IPS-18c (cell line): ENCODE results near the gene CDK19.
"Not testable (repeated sequence)": the region's sequence is repeated elsewhere in the genome, so short reads cannot be mapped to it uniquely, and the experiment has no call there.

ENCODE experiments used
- H3K4me3 ChIP-seq: 2 replicates; pipeline ENCODE4 v1.7.0; 2013; ENCODE audit warnings: low read depth, mild to moderate bottlenecking, low read length, moderate library complexity; ENCODE audit not compliant: insufficient read depth
- H3K9me3 ChIP-seq: one replicate; pipeline ENCODE4 v1.6.1; 2013; ENCODE audit warnings: mild to moderate bottlenecking, low read length, moderate library complexity; ENCODE audit not compliant: control insufficient read depth, insufficient read depth

CDK19 gene

DNA sequence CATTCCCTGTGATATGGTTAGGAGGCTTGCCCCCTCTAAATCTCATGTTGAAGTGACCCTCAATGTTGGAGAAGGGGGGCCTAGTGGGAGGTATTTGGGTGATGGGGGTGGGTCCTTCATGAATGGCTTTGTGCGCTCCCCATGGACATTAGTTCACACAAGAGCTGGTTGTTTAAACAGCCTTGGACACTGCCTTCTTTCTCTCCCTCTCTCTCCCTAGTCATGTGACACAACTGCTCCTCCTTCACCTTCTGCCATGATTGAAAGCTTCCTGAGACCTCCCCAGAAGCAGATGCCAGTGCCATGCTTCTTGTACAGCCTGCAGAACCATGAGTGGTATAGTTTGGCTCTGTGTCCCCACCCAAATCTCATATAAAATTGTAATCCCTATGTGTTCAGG lies 221.6 kb downstream of the CDK19 start:
- Histone ChIP-seq H3K9me3 (no peaks in the 10 kb centered on the region), H3K4me3 (no peak overlapping the region)

DNA sequence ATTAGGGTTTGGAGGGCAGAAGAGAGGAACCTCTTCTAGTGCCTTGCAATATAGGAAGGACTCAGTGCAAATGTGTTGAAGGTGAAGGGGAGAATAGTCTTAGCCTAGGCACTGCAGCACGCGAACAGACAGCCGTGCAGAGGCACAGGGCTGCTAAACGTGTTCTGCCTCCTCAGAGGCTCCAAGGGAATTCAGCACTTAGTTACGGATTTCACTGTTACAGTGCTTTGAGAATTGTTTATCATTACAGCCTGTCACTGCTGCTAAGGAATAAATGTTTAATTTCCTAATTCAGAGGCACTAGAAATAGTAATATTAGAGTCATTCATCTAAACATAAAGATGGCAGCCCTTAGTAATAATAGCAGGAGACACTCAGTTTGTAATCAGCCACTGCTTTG lies 222.5 kb downstream of the CDK19 start:
- Histone ChIP-seq H3K4me3 (no peak overlapping the region), H3K9me3 (no peaks in the 10 kb centered on the region)

DNA sequence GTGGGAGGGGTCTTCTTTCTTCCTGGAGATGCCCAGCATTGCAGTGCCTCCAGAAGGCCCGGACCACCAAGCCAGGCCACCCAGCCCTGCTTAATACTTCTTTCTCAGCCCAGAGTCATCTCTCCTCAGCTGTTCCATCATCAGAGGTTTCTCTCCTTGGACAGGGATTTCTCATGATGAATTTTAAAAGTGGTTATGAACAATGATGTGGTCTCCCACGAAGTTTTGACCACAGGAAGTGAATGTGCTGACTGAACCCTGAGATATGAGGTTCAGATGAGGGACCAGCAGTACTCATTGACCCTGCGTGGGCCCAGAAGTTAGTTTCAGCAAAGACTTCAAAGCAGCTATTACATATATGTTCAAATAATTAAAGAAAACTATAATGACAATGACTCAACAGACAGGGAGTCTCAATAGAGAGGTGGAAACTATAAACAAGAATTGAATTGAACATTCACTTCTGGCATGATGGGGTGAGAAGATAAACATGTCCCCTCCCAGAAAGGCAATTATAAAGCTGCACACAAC lies 224.4 kb downstream of the CDK19 start:
- no peak overlapping the region for H3K4me3 ChIP-seq
- H3K9me3 ChIP-seq, result no peaks in the 10 kb centered on the region

DNA sequence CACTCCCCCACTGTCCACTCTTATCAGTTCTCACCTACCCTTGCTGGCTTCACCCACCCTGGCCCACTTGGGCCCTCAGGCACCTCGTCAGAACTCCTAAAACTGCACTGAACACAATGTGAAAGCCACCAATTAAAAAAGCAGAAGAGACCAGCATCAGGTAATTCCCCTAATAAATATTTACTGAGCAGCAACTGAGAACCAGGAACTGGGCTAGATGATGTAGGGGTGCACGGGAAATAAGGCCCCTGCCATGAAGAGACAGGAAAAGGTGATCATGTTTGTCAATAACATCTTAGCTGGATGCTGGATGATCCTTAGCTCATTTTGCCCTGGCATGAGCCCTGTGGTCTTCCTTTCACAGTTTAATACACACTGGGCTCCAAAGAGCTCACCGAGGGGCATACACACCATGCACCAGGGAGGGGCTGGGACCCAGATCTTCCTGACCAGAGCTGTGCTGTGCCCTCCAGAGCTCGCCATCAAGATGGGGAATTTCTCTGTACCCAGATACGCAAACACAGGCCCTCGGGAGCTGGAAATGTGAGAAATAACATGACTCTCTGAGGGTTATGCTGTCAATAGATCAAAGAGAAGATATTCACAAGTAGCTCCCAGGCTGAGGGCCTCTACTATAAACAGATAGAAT lies 225.3 kb downstream of the CDK19 start:
- no peaks in the 10 kb centered on the region for H3K9me3 ChIP-seq
- no peak overlapping the region for H3K4me3 ChIP-seq

DNA sequence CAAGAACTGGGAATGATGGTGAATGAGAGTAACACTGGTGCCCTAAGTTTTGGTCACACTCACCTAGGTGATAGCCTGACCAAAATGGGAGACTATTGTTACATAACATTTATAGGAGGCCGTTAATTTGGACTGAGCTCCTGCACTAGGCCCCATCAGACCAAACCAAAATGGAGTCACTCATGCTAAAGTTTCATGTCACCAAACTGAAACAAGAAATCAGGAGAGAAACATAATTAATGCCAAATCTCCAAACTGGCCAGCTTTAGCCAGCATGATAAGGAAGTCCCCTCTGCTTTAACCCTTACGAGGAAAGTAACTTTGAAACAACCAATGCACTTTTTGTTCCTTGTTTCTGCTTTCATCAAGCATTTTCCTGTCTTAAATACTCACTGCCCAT lies 227.9 kb downstream of the CDK19 start:
- no peaks in the 10 kb centered on the region for H3K9me3 ChIP-seq
- no peak overlapping the region for H3K4me3 ChIP-seq

DNA sequence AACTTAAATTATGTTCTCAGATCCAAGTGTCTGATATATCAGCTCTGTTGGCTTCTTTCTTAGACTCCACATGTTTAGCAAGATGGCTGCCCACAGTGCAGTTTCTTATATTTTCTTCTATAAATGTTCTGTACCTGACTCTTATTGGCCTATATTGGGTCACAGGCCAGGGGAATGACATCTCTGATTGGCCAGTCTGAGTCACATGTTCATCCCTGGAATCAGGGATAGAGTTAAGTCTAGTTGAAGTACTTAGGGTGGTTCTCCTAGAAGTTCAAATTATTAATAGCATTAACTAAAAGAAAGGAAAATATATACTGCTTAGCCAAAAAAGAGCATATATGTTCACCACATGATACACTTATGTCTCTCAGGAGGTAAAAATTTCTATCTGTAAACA lies 233.6 kb downstream of the CDK19 start:
- Histone ChIP-seq H3K9me3 (no peaks in the 10 kb centered on the region), H3K4me3 (no peak overlapping the region)

DNA sequence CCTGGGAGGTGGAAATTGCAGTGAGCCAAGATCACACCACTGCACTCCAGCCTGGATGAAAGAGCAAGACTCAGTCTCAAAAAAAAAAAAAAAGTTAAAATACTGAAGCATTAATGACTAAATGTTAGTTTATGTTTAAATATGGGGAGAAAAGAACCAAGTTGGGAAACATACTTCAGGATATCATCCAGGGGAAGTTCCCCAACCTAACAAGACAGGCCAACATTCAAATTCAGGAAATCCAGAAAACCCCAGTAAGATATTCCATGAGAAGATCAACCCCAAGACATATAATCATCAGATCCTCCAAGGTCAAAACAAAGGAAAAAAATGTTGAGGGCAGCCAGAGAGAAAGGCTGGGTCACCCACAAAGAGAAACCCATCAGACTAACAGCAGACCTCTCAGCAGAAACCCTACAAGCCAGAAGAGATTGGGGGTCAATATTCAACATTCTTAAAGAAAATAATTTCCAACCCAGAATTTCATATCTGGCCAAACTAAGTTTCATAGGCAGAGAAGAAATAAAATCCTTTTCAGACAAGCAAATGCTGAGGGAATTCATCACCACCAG lies 237.6 kb downstream of the CDK19 start:
- H3K9me3 ChIP-seq, H3K4me3 ChIP-seq: not testable (repeated sequence)

DNA sequence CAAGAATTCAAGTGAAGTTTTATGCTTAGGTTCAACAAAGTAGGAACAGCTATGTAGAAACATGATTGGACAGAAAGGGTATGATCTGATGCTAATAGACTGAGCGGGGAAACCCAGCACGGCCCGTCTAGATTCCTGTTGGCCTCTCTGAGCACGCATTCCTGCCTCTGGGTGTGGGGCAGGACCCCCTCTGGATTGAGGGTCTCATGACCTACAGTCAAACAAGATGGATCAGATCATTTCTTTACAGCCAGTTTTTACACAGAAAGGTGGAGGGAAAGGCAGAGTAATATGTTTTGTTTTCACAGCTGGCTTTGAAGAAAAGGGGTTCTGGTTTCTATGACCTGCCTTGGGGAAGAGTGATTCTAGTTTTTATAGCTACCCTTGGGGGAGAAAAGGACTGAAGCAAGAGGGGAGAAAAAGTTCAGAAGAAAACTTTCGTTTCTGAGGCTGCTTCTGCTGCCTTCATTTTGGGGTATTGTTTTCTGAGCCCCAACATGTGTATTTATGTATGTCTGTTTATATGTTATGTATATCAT lies 239.3 kb downstream of the CDK19 start:
- H3K4me3 ChIP-seq, result no peak overlapping the region
- H3K9me3 ChIP-seq, result no peaks in the 10 kb centered on the region

DNA sequence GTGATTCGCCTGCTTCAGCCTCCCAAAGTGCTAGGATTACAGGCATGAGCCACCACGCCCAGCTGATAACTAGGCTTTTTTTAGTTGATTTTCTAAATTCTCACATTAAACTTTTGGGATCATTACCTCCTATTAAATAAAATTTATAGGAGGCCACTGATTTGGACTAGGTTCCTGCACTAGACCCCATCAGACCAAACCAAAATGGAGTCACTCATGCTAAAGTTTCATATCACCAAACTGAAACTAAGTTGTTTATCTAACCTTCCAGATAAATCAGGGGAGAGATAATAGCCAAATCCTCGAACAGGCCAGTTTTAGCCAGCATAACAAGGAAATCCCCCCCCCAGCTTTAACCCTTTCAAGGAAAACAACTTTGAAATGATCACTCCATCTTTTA lies 240.5 kb downstream of the CDK19 start:
- no peak overlapping the region for H3K4me3 ChIP-seq
- no peaks in the 10 kb centered on the region for H3K9me3 ChIP-seq

DNA sequence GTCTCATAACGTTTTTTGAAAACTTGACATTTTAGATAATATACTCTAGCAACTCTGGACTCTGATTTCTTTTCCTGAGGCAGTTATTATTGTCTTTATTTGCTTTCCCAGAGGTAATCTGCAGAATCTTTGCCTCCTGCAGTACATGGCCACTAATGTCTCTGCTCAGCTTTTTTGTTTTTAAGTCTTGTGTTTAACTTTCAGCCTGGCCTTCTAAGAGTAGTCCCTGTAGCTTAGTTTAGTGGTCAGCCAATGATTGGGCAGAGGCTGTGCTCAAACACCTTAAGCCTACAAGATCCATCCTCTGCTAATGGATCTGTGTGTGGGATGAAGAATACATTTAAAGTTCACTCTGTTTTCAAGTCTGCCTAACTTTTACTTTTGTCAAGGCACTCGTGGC lies 241.7 kb downstream of the CDK19 start:
- Histone ChIP-seq H3K9me3 (no peaks in the 10 kb centered on the region), H3K4me3 (no peak overlapping the region)

DNA sequence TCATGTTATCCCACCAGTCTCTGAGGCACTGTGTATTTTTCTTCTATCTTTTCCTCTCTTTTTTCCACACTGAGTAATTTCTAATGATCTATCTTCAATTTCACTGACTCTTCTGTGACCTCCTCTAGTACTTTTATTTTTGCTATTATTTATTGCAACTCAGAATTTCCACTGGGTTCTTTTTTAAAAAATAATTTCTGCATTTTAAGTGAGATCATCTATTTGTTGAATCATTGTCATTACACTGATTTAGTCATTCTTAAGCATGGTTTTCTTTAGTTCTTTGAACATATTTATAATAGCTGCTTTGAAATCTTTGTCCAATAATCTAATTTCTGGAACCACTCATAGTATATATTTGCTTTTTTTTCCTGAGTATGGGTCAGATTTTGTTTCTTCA lies 242.1 kb downstream of the CDK19 start:
- H3K4me3 ChIP-seq, result no peak overlapping the region

DNA sequence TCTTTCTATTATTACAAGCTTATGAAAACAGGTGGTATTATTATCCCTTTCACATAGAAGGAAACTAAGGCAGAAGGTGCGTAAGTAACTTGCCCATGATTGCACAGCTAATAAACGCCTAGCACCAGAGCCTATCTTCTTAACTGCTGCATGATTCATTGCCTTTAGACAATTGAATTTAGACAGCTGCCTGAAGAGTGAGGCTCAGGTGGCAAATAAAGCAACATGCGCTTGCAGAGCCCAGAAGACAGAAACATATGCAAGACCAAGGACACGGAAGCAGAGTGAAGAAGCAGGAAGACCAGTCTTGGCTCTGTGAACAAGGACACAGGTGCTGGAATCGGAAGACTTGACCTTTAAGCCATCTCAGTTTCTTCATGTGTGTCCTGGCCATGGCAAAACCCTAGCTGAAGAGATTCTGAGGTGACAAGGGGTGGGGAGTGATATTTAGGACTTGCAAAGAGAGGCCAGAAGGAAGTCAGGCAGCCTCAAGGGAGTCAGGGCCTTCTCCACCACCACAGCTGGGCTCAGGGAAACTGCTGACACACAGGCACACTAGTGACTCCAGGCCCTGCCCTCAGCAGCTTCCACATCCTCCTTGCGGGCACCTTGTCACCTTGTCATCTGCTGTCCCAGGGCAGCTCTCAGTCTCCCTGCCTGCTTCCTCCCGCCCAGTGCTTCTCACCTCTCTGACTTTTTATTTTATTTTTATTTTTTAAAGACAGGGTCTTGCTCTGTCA lies 247.1 kb downstream of the CDK19 start:
- no peaks in the 10 kb centered on the region for H3K9me3 ChIP-seq
- no peak overlapping the region for H3K4me3 ChIP-seq

More for the DNA sequence above, 242.1 kb downstream of the CDK19 start:
- no peaks in the 10 kb centered on the region for H3K9me3 ChIP-seq

DNA sequence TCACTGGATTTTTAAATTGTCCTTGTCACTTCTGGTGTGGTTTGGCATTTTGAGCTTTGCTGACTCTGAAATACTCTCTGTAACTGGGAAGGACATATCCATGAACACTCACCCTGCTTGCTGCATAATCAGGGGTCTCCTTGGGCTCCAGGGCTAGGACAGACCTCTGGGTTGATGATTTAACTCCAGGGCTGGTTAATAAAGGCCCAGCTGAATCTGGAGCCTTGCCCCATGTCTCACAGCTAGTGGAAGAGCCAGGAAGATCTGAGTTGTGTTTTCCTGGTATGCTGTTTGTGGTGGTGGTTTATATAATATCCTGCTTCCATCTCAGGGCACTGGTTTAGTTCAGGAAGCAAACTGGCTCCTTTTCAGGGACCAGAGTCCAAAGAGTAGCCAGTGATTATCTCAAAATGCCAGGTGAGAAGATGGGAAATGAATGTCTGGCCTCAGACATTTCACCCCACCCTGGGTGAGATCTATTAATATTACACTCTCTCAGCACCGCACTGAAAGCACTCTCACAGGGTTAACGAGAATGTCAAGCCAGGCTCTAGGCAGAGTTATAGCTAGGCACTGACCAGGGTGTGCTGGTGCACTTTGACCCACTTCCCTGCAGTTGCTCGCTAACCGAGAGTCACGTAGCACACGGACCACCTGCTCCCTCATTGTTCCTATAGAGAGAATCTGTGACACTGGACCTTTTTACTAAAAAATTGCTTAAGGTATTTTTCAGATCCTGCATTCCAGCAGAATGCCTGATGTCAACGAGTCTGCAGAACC lies 248.7 kb downstream of the CDK19 start:
- Histone ChIP-seq H3K4me3 (no peak overlapping the region), H3K9me3 (no peaks in the 10 kb centered on the region)

DNA sequence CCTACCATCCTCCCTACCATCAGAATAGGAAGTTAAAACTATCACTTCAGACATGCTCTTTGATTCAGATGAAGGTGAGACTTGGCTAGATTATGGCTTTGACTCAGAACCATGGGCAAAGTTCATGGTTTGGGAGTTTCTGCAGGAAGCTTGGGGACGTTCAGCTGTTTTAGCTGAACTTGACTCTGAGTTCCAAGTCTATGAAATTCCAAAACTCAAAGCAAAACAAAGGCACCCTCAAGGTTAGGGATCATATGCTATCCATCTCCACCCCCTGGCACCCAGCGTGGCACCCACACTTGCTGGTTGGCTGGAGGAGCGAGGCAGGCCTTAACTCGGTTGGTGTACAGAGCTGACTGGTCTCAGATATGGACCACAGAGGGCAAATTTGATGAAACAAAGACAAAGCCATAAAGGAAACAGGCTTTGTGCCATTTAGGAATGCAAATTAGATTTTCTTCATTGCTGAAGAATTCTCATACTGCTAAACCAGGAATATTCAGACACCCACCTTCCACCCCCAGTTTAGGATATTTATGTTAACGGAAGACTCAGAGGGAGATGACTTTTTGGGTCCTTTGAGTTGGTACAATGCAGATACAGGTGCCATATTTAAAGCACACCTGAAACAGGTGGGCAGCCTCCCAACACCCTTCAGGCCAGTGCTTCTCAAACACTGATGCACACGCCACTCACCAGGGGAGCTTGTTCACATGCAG lies 250.4 kb downstream of the CDK19 start:
- Histone ChIP-seq H3K4me3 (no peak overlapping the region), H3K9me3 (no peaks in the 10 kb centered on the region)

DNA sequence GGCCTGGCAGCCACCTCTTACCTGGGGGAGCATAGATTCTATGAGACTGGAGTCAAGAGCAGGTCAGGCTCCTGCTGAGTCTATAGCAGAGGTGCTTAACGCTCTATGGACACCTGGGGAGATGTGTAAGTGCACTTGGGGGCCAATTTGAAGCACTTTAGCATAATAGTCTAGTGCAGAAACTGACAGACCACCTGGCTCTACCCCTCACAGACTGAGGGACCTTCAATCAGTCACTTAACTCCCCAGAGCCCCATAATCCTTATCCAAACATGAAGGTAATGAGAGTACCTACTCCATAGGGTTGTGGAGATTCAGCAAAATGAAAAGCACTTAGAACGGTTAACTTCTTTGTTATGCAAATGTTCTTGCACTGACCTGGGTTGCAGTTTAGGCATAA lies 251.6 kb downstream of the CDK19 start:
- no peak overlapping the region for H3K4me3 ChIP-seq
- H3K9me3 ChIP-seq, result no peaks in the 10 kb centered on the region

DNA sequence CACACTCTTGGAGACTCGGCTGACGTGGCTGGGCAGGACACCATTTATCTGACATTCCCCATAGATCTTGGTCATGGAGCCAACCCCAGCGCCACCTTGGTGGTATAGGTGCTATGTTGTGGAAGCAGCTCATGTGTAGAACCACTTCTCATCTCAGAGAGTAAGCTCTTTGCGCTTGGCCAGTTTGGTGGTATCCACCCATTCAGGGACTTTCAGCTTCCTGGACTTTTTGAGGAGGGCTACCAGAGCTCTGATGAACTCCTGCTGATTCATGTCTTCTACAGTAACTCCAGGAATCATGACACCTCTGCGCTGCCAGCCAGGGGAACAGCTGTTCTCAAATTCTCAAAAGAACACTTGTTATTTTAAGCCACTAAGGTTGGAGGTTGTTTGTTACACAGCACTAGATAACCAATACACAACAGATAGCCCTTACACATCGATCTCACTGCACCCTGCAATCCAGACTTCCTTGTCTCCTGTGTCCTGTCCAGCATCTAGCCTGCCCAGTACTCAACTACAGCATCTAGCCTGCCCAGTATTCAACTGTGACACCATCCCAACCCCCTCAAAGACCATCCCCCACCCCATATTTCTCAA lies 252.9 kb downstream of the CDK19 start:
- H3K4me3 ChIP-seq, result no peak overlapping the region
- H3K9me3 ChIP-seq, result no peaks in the 10 kb centered on the region
